Measurements from ENCODE around the gene RMDN3. TPM values are rescaled to one million over a fixed set of nuclear protein-coding genes. Genes with fewer than 3 reads are reported as not detected.
A peak's percentile ranks its signal among the peaks of the same experiment; 100 is the strongest.

Gene RMDN3
- total and polyA plus RNA-seq, 2 of the 13 experiments (the other 11 are each of a cell fraction or from before 2014, with no cell fraction given): 16.8 to 19.5 TPM

DNA sequence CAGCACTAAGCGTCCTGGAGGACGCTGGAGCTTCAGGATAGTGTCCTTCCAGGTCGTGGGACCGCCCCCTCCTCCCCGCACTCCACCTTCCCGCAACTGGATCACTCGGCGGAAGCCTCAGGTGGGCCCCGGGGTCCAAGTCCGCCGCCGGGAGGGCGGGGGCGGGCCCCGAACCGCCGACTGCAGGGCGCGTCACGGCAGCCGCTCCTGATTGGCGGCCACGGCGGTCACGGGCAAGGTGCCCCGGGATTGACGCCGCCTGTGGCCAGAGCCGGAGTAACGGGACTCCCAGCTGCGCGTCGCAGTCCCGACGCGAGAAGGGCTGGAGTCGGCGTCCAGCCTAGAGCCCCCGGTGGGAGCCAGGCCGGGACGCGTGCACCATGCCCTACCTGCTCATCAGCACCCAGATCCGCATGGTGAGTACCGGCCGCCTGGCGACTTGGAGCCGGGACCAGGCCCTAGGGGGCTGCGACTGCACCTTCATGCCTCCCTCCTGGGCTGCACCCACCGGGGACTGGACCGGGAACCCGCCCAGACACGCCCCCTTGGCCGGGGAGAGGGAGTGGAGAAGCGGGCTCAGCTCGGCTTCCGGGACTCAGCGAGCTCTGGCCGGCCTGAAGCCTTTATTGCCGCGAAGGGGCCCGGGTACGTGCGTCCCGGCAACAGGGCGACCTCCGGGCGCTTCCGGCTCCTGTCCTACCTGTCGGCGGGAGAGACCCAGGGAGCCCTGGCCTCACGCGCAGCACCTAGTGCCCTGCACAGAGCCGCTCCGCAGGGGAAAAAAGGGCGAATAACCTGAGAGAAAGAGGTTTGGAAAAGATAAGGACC, 9.0 kb upstream of the RMDN3 start, which contains the start of gene GCHFR (continued):
- TF ChIP-seq, protein P1, sequence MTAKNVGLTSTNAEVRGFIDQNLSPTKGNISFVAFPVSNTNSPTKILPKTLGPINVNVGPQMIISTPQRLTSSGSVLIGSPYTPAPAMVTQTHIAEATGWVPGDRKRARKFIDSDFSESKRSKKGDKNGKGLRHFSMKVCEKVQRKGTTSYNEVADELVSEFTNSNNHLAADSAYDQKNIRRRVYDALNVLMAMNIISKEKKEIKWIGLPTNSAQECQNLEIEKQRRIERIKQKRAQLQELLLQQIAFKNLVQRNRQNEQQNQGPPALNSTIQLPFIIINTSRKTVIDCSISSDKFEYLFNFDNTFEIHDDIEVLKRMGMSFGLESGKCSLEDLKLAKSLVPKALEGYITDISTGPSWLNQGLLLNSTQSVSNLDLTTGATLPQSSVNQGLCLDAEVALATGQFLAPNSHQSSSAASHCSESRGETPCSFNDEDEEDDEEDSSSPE (CRISPR knock-in tag; IDR thresholded peaks at IDR 0.05): no peak; the same call in 1 of the 2 replicates
- TF ChIP-seq ZNF776 (CRISPR knock-in tag; IDR thresholded peaks at IDR 0.05) (peak; percentile 95), HOXA7 (CRISPR knock-in tag; IDR thresholded peaks at IDR 0.05) (no peak), ZKSCAN1 (IDR thresholded peaks at IDR 0.05; ENCODE audit: low read length) (no peak), ZNF616 (CRISPR knock-in tag; IDR thresholded peaks at IDR 0.05; ENCODE audit: low read depth) (peak; percentile 62; the same call in 1 of the 2 replicates), ZNF232 (CRISPR knock-in tag; IDR thresholded peaks at IDR 0.05; ENCODE audit: borderline replicate concordance) (no peak), SP140L (CRISPR knock-in tag; IDR thresholded peaks at IDR 0.05; ENCODE audit: borderline replicate concordance) (no peak), ZSCAN22 (CRISPR knock-in tag; IDR thresholded peaks at IDR 0.05) (no peak), KDM6A (CRISPR knock-in tag; IDR thresholded peaks at IDR 0.05; ENCODE audit: low read depth) (no peak), WIZ (CRISPR knock-in tag; IDR thresholded peaks at IDR 0.05) (no peak; the same call in 1 of the 2 replicates), KLF9 (CRISPR knock-in tag; IDR thresholded peaks at IDR 0.05; ENCODE audit: low read depth) (peak; percentile 92), SP4 (CRISPR knock-in tag; IDR thresholded peaks at IDR 0.05) (peak; percentile 84), NFYC (CRISPR knock-in tag; IDR thresholded peaks at IDR 0.05) (peak; percentile 80), MIER3 (CRISPR knock-in tag; IDR thresholded peaks at IDR 0.05; ENCODE audit: borderline replicate concordance) (no peak; the same call in 1 of the 2 replicates), FOXM1 (CRISPR knock-in tag; IDR thresholded peaks at IDR 0.05) (no peak), SMAD3 (CRISPR knock-in tag; IDR thresholded peaks at IDR 0.05) (0 out of 2 replicates have a peak, but pooled peaks have one; percentile 9), NFE2L2 (IDR thresholded peaks at IDR 0.05; ENCODE audit: low read length) (no peak)
- TF ChIP-seq, protein P2, sequence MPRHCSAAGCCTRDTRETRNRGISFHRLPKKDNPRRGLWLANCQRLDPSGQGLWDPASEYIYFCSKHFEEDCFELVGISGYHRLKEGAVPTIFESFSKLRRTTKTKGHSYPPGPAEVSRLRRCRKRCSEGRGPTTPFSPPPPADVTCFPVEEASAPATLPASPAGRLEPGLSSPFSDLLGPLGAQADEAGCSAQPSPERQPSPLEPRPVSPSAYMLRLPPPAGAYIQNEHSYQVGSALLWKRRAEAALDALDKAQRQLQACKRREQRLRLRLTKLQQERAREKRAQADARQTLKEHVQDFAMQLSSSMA (CRISPR knock-in tag; IDR thresholded peaks at IDR 0.05): peak; percentile 15; the same call in 1 of the 2 replicates
- TF ChIP-seq, protein P3, sequence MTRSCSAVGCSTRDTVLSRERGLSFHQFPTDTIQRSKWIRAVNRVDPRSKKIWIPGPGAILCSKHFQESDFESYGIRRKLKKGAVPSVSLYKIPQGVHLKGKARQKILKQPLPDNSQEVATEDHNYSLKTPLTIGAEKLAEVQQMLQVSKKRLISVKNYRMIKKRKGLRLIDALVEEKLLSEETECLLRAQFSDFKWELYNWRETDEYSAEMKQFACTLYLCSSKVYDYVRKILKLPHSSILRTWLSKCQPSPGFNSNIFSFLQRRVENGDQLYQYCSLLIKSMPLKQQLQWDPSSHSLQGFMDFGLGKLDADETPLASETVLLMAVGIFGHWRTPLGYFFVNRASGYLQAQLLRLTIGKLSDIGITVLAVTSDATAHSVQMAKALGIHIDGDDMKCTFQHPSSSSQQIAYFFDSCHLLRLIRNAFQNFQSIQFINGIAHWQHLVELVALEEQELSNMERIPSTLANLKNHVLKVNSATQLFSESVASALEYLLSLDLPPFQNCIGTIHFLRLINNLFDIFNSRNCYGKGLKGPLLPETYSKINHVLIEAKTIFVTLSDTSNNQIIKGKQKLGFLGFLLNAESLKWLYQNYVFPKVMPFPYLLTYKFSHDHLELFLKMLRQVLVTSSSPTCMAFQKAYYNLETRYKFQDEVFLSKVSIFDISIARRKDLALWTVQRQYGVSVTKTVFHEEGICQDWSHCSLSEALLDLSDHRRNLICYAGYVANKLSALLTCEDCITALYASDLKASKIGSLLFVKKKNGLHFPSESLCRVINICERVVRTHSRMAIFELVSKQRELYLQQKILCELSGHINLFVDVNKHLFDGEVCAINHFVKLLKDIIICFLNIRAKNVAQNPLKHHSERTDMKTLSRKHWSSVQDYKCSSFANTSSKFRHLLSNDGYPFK (CRISPR knock-in tag; IDR thresholded peaks at IDR 0.05; ENCODE audit: borderline replicate concordance): peak; percentile 51
- TF ChIP-seq, protein P4, sequence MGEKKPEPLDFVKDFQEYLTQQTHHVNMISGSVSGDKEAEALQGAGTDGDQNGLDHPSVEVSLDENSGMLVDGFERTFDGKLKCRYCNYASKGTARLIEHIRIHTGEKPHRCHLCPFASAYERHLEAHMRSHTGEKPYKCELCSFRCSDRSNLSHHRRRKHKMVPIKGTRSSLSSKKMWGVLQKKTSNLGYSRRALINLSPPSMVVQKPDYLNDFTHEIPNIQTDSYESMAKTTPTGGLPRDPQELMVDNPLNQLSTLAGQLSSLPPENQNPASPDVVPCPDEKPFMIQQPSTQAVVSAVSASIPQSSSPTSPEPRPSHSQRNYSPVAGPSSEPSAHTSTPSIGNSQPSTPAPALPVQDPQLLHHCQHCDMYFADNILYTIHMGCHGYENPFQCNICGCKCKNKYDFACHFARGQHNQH (CRISPR knock-in tag; IDR thresholded peaks at IDR 0.05): 0 out of 2 replicates have a peak, but pooled peaks have one; percentile 44

Data from HepG2 (cell line).